Fibroblast of villous mesenchyme (primary cell): ENCODE measurements around the gene CD79B. TPM values are rescaled to one million over a fixed set of nuclear protein-coding genes. Genes with fewer than 3 reads are reported as not detected.

Experiments used
- DNase-seq: peaks from one replicate; pipeline ENCODE4 v3.0.0-alpha.2; 2010; ENCODE audit warnings: low read depth
- H3K4me3 ChIP-seq: 2 replicates; pipeline ENCODE4 v1.5.1; 2011; ENCODE audit warnings: low read depth, mild to moderate bottlenecking, low read length
- total RNA-seq: library from RNA; depleted of rRNA; stranded (reverse); fragments of >200 nt; gene quantifications from 2 replicates; pipeline ENCODE4 v1.2.3, GENCODE V29; 2012
- TF ChIP-seq, protein P1 (sequence below): IDR thresholded peaks from 2 replicates; pipeline ENCODE4 v1.5.1; 2012; ENCODE audit warnings: low read depth, mild to moderate bottlenecking, low read length; ENCODE audit not compliant: insufficient read depth

The CD79B gene
- total RNA-seq, 1 donor: not detected

- no peak overlapping the region for H3K4me3 ChIP-seq
- DNase-seq: no peak
- TF ChIP-seq, protein P1, sequence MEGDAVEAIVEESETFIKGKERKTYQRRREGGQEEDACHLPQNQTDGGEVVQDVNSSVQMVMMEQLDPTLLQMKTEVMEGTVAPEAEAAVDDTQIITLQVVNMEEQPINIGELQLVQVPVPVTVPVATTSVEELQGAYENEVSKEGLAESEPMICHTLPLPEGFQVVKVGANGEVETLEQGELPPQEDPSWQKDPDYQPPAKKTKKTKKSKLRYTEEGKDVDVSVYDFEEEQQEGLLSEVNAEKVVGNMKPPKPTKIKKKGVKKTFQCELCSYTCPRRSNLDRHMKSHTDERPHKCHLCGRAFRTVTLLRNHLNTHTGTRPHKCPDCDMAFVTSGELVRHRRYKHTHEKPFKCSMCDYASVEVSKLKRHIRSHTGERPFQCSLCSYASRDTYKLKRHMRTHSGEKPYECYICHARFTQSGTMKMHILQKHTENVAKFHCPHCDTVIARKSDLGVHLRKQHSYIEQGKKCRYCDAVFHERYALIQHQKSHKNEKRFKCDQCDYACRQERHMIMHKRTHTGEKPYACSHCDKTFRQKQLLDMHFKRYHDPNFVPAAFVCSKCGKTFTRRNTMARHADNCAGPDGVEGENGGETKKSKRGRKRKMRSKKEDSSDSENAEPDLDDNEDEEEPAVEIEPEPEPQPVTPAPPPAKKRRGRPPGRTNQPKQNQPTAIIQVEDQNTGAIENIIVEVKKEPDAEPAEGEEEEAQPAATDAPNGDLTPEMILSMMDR: no peak
Observed at GRCh38 chr17:63962298-63962744, 30.2 kb upstream of the CD79B start.

GRCh38 chr17:63961355-63962212 lies 29.5 kb upstream of the CD79B start:
- peak overlapping the region; percentile 12 for H3K4me3 ChIP-seq
- peak; percentile 68 for DNase-seq
- TF ChIP-seq, protein P1: no peak

- no peak for DNase-seq
- H3K4me3 ChIP-seq: no peak overlapping the region
- TF ChIP-seq, protein P1: no peak
Observed at GRCh38 chr17:63960430-63960829, 28.3 kb upstream of the CD79B start.

DNA sequence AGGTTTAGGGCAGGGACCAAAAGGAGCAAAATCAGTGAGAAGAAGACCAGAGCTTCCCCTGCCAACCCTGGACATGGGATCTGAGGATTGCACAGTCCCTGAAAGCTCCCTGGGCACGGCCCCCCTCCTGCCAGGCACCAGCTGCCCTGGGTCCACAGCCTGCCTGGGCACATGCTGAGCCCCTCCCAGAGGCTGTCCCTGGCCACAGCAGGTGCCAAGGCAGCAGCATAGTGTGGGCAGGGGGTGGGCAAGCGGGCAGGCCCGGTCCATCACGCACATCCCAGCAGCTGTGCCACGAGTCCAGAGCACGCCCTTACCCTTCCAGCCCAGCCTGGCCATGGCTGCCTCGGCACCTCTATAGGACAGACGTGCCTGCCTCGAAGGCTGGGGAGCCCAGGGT lies 27.9 kb upstream of the CD79B start:
- DNase-seq: no peak
- TF ChIP-seq, protein P1: no peak
- no peak overlapping the region for H3K4me3 ChIP-seq

DNA sequence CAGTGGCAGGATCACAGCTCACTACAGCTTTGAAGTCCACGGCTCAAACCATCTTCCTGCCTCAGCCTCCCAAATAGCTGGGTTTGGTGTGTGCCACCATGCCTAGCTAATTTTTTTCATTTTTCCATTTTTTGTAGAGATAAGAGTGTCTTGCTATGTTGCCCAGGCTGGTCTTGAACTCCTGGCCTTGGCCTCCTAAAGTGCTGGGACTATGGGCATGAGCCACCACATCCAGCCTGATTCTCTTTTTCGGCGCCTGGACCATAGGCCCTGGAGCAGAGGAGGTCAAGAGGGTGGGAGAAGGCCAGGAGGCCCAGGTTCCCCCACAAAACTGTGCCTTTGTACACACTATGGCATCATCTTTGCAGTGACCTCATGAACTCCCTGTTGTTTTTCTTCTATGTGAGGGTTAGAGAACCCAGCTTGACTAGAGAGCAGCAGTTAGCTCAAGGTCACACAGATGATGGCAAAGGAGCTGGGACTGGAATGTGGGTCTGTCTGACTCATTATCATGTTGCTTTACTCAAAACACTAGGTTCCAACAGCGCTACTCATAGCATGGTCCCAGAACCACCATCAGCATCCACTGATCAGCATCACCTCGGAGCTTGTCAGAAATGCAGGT lies 24.3 kb upstream of the CD79B start:
- TF ChIP-seq, protein P1: no peak
- no peak overlapping the region for H3K4me3 ChIP-seq
- DNase-seq: peak; percentile 33

- no peak overlapping the region for H3K4me3 ChIP-seq
- TF ChIP-seq, protein P1: no peak
- DNase-seq: no peak
Observed at GRCh38 chr17:63955791-63956190, 23.7 kb upstream of the CD79B start.
